Measurements from ENCODE around the gene SRGN. TPM values are rescaled to one million over a fixed set of nuclear protein-coding genes. Genes with fewer than 3 reads are reported as not detected.

Gene SRGN
- total and polyA plus RNA-seq, 10 of the 15 experiments (the other 5 are each of a cell fraction or from before 2014, with no cell fraction given): 382 to 2,414 (median 885) TPM

- peak overlapping the region; percentile 51 for H2AFZ ChIP-seq (ENCODE audit: control insufficient read depth, low read depth, low read length)
- H3K4me2 ChIP-seq (ENCODE audit: control insufficient read depth, insufficient read depth): peak overlapping the region; percentile 39
- peak; percentile 76 for ATAC-seq
- TSS peak; percentile 98 for BruUV-seq (replicated peaks)
- peaks cover 1% of the 10 kb centered on the region; the same call in 1 of the 2 replicates for H3K79me2 ChIP-seq (ENCODE audit: control insufficient read depth, insufficient read depth, low read length)
- DNase-seq (ENCODE audit: low read depth, low spot score): no peak
- POLR2A ChIA-PET: interaction anchor here (0.8 to 9.9 kb wide), 10 partner anchors 15 to 261 kb away, joined by 3 to 231 read pairs (median 9); partner anchors contain the start of gene SRGN
- CTCF ChIA-PET: interaction anchor here (0.9 to 6.0 kb wide), 13 partner anchors 10 to 151 kb away, joined by 3 to 121 read pairs (median 7); partner anchors contain the start of gene SRGN
- in situ Hi-C loops (cut with MboI) (no loop called here), intact Hi-C loops (cut with micrococcal nuclease; ENCODE audit: unreplicated experiment) (loop anchor here (1.0 to 2.0 kb wide), 3 partner anchors 11 to 22 kb away; no protein-coding TSS in a partner anchor)
- H3K4me3 ChIP-seq: peak overlapping the region; percentile 45; the same call in 1 of the 2 replicates
- peak overlapping the region; percentile 91 for H3K27ac ChIP-seq (ENCODE audit: control insufficient read depth, insufficient read depth)
- H3K36me3 ChIP-seq (ENCODE audit: control insufficient read depth in 2 of 2, insufficient read depth in 2 of 2, low read length in 1 of 2): no peaks in the 10 kb centered on the region
- peak overlapping the region; percentile 57 for H3K9ac ChIP-seq (ENCODE audit: control insufficient read depth, insufficient read depth, low read length)
- no peaks in the 10 kb centered on the region for H4K20me1 ChIP-seq (ENCODE audit: control insufficient read depth, insufficient read depth)
- FAIRE-seq: peak; percentile 83
- no peaks in the 10 kb centered on the region for H3K9me3 ChIP-seq (replicated peaks; ENCODE audit: control insufficient read depth, insufficient read depth, low read length)
- no peaks in the 10 kb centered on the region for H3K27me3 ChIP-seq (replicated peaks in 1 of 2; ENCODE audit: control insufficient read depth in 2 of 2, insufficient read depth in 2 of 2, low read length in 1 of 2)
- SMC1A ChIA-PET (ENCODE audit: uncharacterized antibody, unreplicated experiment): interaction anchor here (0.8 to 9.0 kb wide), 22 partner anchors 9 to 81 kb away, joined by 3 to 253 read pairs (median 5); partner anchors contain the start of gene SRGN
- H3K4me1 ChIP-seq (ENCODE audit: control insufficient read depth, insufficient read depth, low read length): peaks cover 33% of the 10 kb centered on the region
- WGBS (ENCODE audit: insufficient coverage, insufficient replicate concordance, low lambda C conversion rate, missing lambda C conversion rate): 6% methylated on average over 8 of the region's 8 CpGs
- RAD21 ChIA-PET (ENCODE audit: unreplicated experiment): interaction anchor here (1.0 to 25.6 kb wide), 15 partner anchors 12 to 109 kb away, joined by 3 to 544 read pairs (median 3); partner anchors contain the start of gene SRGN
- TF ChIP-seq HCFC1 (IDR thresholded peaks at IDR 0.05; ENCODE audit: low read length): no peak
- TF ChIP-seq CBX3 (IDR thresholded peaks at IDR 0.05; ENCODE audit: borderline replicate concordance, low read depth): no peak
- TF ChIP-seq NFIC (IDR thresholded peaks at IDR 0.05; ENCODE audit: low read depth, low read length): peak; percentile 93
- peak; percentile 91; the same call in 1 of the 2 replicates for TF ChIP-seq STAT3 (IDR thresholded peaks at IDR 0.05; ENCODE audit: low read depth, low read length)
- no peak for TF ChIP-seq HDAC2 (IDR thresholded peaks at IDR 0.05)
- TF ChIP-seq BMI1 (IDR thresholded peaks at IDR 0.05; ENCODE audit: borderline replicate concordance): no peak; the same call in 1 of the 2 replicates
- no peak; the same call in 1 of the 2 replicates for TF ChIP-seq MTA3 (IDR thresholded peaks at IDR 0.05; ENCODE audit: borderline replicate concordance, low read length)
- TF ChIP-seq PBX3 (IDR thresholded peaks at IDR 0.05; ENCODE audit: insufficient replicate concordance, low read depth, low read length): no peak
- no peak for TF ChIP-seq ZSCAN29 (IDR thresholded peaks at IDR 0.05)
- TF ChIP-seq SIN3A (IDR thresholded peaks at IDR 0.05; ENCODE audit: low read depth, low read length): no peak
- no peak; the same call in 1 of the 2 replicates for TF ChIP-seq ZBTB40 (IDR thresholded peaks at IDR 0.05; ENCODE audit: borderline replicate concordance)
- 0 out of 2 replicates have a peak, but pooled peaks have one; percentile 39 for TF ChIP-seq TCF3 (IDR thresholded peaks at IDR 0.05; ENCODE audit: borderline replicate concordance, insufficient read depth, low read depth, low read length)
Observed at GRCh38 chr10:69065406-69066361, 22.2 kb upstream of the SRGN start.

Measured in GM12878 (cell line).